Stimulated activated CD4-positive, alpha-beta T cell treated with anti-CD3 and anti-CD28 coated beads, Interleukin-2, amount 100 ng/mL, for 48 hours (primary cell): ENCODE results near the gene CWC27.

ENCODE experiments used
- DNase-seq, 2 donors: peaks; one replicate each; pipeline ENCODE4 v3.0.0-alpha.2; 2020

CWC27 gene

GRCh38 chr5:65043843-65044359 is 275.2 kb downstream of the CWC27 start:
- no peak for DNase-seq

- DNase-seq = no peak
Observed at GRCh38 chr5:65047225-65047624, 278.5 kb downstream of the CWC27 start.

- DNase-seq = no peak
Observed at GRCh38 chr5:65047948-65048690, 279.4 kb downstream of the CWC27 start.

GRCh38 chr5:65050140-65050539 is 281.4 kb downstream of the CWC27 start:
- DNase-seq = no peak

GRCh38 chr5:65050826-65051498 is 282.2 kb downstream of the CWC27 start:
- no peak for DNase-seq

DNA sequence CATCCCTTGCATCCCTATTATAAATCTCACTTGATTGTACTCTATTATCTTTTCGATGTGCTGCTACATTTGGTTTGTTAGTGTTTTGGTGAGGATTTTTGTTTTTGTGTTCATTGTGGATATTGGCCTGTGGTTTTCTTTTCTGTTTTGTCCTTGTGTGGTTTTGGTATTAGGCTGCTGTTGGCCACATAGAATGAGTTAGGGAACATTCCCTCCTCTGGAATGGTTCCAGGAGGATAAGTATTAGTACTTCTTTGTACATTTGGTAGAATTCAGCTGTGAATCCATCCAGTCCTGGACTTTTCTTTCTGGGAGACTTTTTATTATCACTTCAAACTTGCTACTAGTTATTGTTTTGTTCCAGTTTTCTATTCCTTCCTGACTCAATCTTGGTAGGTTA is 287.2 kb downstream of the CWC27 start:
- no peak for DNase-seq

DNA sequence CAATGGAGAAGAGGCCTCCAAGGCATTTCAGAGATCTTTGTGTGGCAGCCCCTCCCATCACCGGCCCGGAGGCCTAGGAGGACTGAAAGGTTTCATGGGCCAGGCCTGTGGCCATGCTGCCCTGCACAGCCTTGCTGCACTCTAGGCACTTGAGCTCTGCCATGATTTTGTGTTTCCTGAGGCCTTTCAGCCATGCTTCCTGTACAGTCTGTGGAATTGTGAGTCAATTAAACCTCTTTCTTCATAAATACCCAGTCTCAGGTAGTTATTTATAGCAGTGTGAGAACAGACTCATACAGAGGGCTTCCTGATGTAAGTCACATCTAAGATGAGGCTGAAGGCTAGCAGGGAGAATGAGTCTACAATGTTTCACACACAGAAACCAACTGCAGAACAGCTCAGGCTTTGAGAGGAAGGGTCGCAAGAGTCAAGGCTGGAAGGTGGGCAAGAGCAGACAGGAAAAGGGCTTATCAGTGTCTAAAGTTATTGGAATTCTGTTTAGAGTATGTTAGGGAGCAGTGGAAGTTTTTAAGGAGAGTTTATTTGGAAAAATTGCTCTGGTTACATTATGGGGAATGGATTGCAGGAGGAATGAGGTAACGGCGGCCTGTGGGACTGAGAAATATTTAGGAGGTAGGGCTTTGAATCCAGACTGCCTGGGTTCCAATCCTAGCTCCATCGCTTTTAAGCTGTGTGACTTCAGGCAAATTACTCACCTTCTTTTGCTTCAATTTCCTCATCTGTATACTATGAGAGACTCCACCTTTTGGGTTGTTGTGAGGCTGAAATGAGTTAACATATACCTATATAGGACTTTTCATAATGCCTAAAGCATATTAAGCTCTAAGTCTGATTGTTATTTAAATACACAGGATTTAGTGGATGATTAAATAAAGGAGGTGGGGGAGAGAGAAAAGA is 291.2 kb downstream of the CWC27 start:
- no peak for DNase-seq

DNA sequence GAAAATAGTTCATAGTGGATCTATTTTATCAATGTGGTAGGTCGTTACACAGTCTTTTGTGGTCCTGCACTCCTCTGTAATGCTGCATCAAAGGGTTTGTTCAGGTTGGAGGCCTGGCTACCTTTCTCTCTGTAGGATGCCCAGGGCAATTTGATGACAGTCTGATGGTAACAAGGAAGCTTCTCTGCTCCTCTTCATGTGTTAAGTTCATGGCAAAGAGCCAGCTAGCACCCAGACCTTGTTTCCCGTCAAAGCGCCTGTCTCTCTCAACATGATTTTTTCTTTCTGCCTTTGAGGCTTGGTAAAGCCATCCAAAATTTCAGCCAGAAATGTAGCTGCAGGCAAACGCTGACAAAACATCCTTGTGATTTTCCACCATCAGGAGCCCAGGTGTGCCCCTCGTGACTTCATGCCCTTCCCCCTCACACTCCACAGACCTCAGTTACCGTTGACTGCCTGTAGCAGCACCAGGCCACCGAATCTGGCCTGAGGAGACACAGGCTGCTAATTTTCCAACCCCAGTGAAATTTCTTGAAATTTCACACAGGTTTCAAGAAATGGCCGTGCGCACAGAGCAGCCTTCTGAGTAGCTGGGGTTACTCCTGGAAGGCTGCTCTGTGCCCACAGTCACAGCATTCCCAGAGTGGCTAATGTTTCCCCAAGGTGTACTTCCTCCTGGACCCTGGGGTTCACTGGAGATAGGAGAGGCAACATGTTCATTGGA is 292.7 kb downstream of the CWC27 start:
- no peak for DNase-seq

DNA sequence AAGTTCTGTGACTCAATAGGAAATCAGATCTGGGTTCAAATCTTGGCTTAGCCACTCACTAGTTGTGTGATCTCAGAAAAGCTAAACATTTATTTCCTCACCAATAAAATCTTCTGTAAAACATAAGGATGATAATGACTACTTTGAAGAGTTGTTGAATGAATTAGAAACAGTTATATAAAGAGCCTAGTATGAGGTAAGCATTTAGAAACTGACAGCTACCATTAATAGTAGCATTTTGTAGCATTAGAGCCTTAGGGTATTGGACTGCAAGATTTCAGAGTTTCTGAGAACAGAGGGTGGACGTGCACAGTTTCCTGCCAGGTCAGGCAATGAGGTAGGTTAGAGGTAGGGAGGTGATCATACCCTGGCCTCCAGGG is 293.2 kb downstream of the CWC27 start:
- no peak for DNase-seq

DNA sequence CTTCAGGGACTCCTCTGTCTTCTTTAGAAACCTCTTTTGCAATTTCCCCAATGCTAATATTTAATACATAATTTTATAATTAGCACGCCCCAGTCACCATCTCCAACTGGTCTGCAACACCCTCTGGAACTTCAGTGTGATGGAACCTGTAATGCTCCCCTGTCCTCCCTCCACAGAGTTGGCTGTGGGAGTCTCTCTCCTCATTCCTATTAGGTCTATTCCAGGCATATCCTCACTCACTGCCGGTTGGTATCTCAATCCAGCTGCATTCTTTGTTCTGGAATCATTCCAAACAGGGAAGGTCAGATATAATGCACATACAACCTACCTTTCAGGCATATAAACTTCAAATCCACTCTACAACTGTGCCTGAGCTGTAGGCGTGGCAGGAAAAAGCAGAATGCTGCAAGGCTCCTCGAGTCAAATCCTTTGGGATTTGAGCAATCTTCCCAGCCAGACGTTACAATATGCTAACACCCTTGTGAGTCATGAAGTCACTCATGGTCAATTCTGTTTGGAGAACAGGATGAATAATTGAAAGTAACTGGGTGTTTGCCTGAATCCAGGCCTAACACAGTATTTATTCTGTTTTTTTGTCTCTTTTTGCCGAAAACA is 293.8 kb downstream of the CWC27 start:
- no peak for DNase-seq

DNA sequence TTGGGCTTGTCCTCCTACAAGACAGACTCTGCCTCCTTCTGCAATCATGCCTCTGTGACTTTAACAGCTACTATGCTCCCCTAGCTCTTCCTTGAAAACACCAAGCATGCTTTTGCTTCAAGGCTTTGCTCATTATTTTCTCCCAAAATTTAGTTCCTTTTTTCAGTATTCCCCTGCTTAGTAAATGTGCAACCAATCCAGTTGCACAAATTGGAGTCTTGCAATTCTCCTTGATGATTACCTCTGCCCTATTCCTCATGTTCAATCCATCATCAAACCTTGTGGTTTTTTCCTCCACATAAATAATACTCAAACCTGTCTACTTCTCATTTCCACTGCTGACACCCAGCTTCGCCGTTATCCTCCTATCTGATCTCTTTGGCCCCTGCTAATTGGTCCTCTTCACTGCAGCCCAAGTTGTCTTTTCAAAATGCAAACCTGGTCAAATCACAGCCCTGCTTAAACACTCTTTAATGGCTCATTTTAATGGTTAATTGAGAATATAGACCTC is 296.3 kb downstream of the CWC27 start:
- DNase-seq = no peak

DNA sequence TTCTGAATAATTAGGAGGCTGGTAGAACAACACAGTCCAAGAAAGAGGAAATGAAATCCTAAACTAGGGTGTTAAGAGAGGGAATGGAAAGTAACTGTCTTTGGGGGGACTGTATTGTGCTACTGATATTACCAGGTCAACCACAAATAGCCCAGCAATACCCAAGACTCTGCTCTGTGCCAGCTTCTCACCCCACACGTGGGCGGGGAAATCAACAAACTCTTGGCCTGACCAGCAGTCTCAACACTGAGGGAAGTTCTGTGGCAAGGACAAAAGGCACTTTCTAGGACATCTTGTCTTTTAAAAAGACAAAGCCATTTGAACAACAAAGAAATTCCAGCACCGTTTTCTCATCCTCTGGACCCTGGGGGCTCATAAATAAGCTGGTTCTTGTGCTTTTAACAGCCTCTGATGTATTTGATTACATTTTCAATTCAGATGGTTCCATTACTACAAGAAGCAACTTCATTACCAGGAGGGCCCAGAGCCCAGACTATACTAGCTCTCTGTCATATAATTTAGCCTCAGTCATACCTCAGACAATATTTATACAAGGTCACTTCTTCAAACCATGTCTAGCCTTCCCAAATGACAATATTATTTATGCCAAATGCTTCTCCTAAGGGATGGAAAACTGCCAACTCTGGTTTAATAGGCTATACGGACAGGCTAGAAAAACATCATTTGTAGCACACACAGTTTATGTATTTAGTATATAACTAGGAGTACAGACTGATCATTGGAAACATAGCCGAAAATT is 297.8 kb downstream of the CWC27 start:
- DNase-seq = no peak

GRCh38 chr5:65067147-65067506 is 298.4 kb downstream of the CWC27 start:
- no peak for DNase-seq
